PC-9 (cell line): Measurements from ENCODE around the gene OSCP1. TPM values are rescaled to one million over a fixed set of nuclear protein-coding genes. Genes with fewer than 3 reads are reported as not detected.

Experiments used
- BruUV-seq: library from RNA; stranded (reverse); fragments of 400-500 nt; replicated peaks from 2 replicates; lab custom pipeline; 2021; lab: Mats Ljungman, UMichigan
- CTCF ChIA-PET: fragments of 300-600 bp; sonication (Branson Sonifier 250); formaldehyde crosslinking; loops from one replicate; lab custom pipeline; 2022; ENCODE audit warnings: antibody characterized with exemption; lab: Charles Lee
- POLR2A ChIA-PET: fragments of 300-600 bp; sonication (Branson Sonifier 250); formaldehyde crosslinking; loops from one replicate; lab custom pipeline; 2022; ENCODE audit warnings: antibody characterized with exemption; ENCODE audit not compliant: unreplicated experiment; lab: Charles Lee
- DNase-seq, 2 experiments: peaks; one replicate each; pipeline versions ENCODE4 v3.0.0 to v3.0.0-alpha.2; 2015 to 2022; ENCODE audit warnings: mixed read lengths in 1 of 2
- H2AFZ ChIP-seq: fragments of 200-600 bp; sonication (generic); 2 replicates; pipeline ENCODE4 v1.8.1; 2017; ENCODE audit warnings: antibody characterized with exemption
- H3F3A ChIP-seq: fragments of 200-600 bp; sonication (generic); 2 replicates; pipeline ENCODE4 v1.8.1; 2017; ENCODE audit warnings: antibody characterized with exemption, mild to moderate bottlenecking, low read depth; ENCODE audit not compliant: insufficient read depth
- H3K27ac ChIP-seq: fragments of 200-600 bp; sonication (generic); 2 replicates; pipeline ENCODE4 v1.6.1; 2016; ENCODE audit warnings: mixed run types
- H3K27me3 ChIP-seq: fragments of 200-600 bp; sonication (generic); 2 replicates; pipeline ENCODE4 v1.6.1; 2016; ENCODE audit warnings: low read depth, mixed run types; ENCODE audit not compliant: insufficient read depth
- H3K36me3 ChIP-seq: fragments of 200-600 bp; sonication (generic); 2 replicates; pipeline ENCODE4 v1.6.1; 2016; ENCODE audit warnings: low read depth, mixed run types
- H3K4me1 ChIP-seq: fragments of 200-600 bp; sonication (generic); replicated peaks from 2 replicates; pipeline ENCODE4 v1.6.1; 2016; ENCODE audit warnings: mixed run types; ENCODE audit not compliant: insufficient read depth
- H3K4me2 ChIP-seq: fragments of 200-600 bp; sonication (generic); 2 replicates; pipeline ENCODE4 v1.6.1; 2017; ENCODE audit warnings: mixed run types
- H3K4me3 ChIP-seq: fragments of 200-600 bp; sonication (generic); 2 replicates; pipeline ENCODE4 v1.6.1; 2016; ENCODE audit warnings: mixed run types
- H3K79me2 ChIP-seq: fragments of 200-600 bp; sonication (generic); 2 replicates; pipeline ENCODE4 v1.6.1; 2017; ENCODE audit warnings: low read depth, mixed run types
- H3K9me2 ChIP-seq: fragments of 200-600 bp; sonication (generic); 2 replicates; pipeline ENCODE4 v1.8.1; 2017; ENCODE audit warnings: mild to moderate bottlenecking; ENCODE audit not compliant: insufficient read depth
- H3K9me3 ChIP-seq: fragments of 200-600 bp; sonication (generic); 2 replicates; pipeline ENCODE4 v1.8.1; 2016; ENCODE audit warnings: low read depth; ENCODE audit not compliant: insufficient read depth
- H4K20me1 ChIP-seq: fragments of 200-600 bp; sonication (generic); 2 replicates; pipeline ENCODE4 v1.8.1; 2017; ENCODE audit not compliant: insufficient read depth
- CTCF ChIP-seq: fragments of 200-600 bp; sonication (generic); conservative IDR thresholded peaks from 2 replicates; pipeline ENCODE4 v1.6.1; 2017; ENCODE audit warnings: mixed run types, antibody characterized with exemption, mild to moderate bottlenecking, moderate library complexity
- EZH2 ChIP-seq: fragments of 200-600 bp; sonication (generic); IDR thresholded peaks from 2 replicates; pipeline ENCODE4 v1.8.0; 2017; ENCODE audit warnings: antibody characterized with exemption, low read depth
- intact Hi-C: fragments of 100-400 bp; cut with micrococcal nuclease; formaldehyde crosslinking; loops from one replicate; pipeline ENCODE4 v1.10.0; 2022; ENCODE audit not compliant: unreplicated experiment
- total RNA-seq: library from RNA; stranded (reverse); gene quantifications from 2 replicates; pipeline ENCODE4 v1.2.3, GENCODE V29; 2021

The OSCP1 gene
- total RNA-seq, 1 experiment from 2014 or later = 25.7 TPM

GRCh38 chr1:36411674-36412648, 38.3 kb downstream of the OSCP1 start:
- H3K4me3 ChIP-seq = no peak overlapping the region
- H4K20me1 ChIP-seq = no peaks in the 10 kb centered on the region
- POLR2A ChIA-PET = interaction anchor here (1.1 kb wide), 1 partner anchor 26 kb away, joined by 6 read pairs; no protein-coding TSS in a partner anchor
- H3K27ac ChIP-seq = no peak overlapping the region
- CTCF ChIA-PET = no interaction called here
- H3K36me3 ChIP-seq = no peaks in the 10 kb centered on the region
- H3F3A ChIP-seq = peaks cover 18% of the 10 kb centered on the region; the same call in 1 of the 2 replicates
- H3K4me2 ChIP-seq = no peak overlapping the region
- intact Hi-C loops = no loop called here
- H3K27me3 ChIP-seq = no peaks in the 10 kb centered on the region
- peak in 1 of 2 experiments; percentile 57 for DNase-seq
- no peaks in the 10 kb centered on the region for H3K9me3 ChIP-seq
- peaks cover 24% of the 10 kb centered on the region for H3K4me1 ChIP-seq
- no peak for TF ChIP-seq CTCF
- no peak for TF ChIP-seq EZH2
- H3K79me2 ChIP-seq = no peaks in the 10 kb centered on the region
- H2AFZ ChIP-seq = no peak overlapping the region
- H3K9me2 ChIP-seq = no peaks in the 10 kb centered on the region
- no TSS peak for BruUV-seq

GRCh38 chr1:36408479-36408878, 41.8 kb downstream of the OSCP1 start:
- POLR2A ChIA-PET = interaction anchor here (0.5 to 0.6 kb wide), 2 partner anchors 56 to 251 kb away, joined by 3 read pairs; partner anchors contain the start of gene MRPS15
- BruUV-seq = no TSS peak

More at GRCh38 chr1:36408479-36408878, 41.8 kb downstream of the OSCP1 start:
- peaks cover 17% of the 10 kb centered on the region for H3K4me1 ChIP-seq
- TF ChIP-seq CTCF = no peak
- peak; percentile 61 to 78 for DNase-seq
- no peaks in the 10 kb centered on the region for H3K36me3 ChIP-seq
- no peaks in the 10 kb centered on the region for H3K27me3 ChIP-seq
- peaks cover 17% of the 10 kb centered on the region for H3F3A ChIP-seq
- peak overlapping the region; percentile 68 for H3K27ac ChIP-seq
- H2AFZ ChIP-seq = peak overlapping the region; percentile 63; the same call in 1 of the 2 replicates
- intact Hi-C loops = loop anchor here (1.0 kb wide), 1 partner anchor 22 kb away; no protein-coding TSS in a partner anchor
- no peak overlapping the region for H3K4me3 ChIP-seq
- no peaks in the 10 kb centered on the region for H3K9me3 ChIP-seq
- no peaks in the 10 kb centered on the region for H3K9me2 ChIP-seq
- peak overlapping the region; percentile 38; the same call in 1 of the 2 replicates for H3K4me2 ChIP-seq
- H4K20me1 ChIP-seq = no peaks in the 10 kb centered on the region
- no peaks in the 10 kb centered on the region for H3K79me2 ChIP-seq
- CTCF ChIA-PET = interaction anchor here (0.5 kb wide), 1 partner anchor 9 kb away, joined by 3 read pairs; no protein-coding TSS in a partner anchor
